Mesendoderm (in vitro differentiated cells): ENCODE measurements around the gene CARMIL1.

ENCODE experiments used
- DNase-seq: peaks from one replicate; pipeline ENCODE4 v3.0.0; 2013
- H2AK5ac ChIP-seq: 2 replicates; pipeline ENCODE4 v1.6.1; 2013; ENCODE audit warnings: low read length, inconsistent platforms
- H2BK120ac ChIP-seq: 2 replicates; pipeline ENCODE4 v1.6.1; 2013; ENCODE audit warnings: low read depth, mild to moderate bottlenecking, low read length, moderate library complexity, mixed read lengths
- H2BK15ac ChIP-seq: replicated peaks from 2 replicates; pipeline ENCODE4 v1.6.1; 2013; ENCODE audit warnings: low read depth, mild to moderate bottlenecking, moderate library complexity
- H2BK5ac ChIP-seq: 2 replicates; pipeline ENCODE4 v1.6.1; 2013; ENCODE audit warnings: low read length, inconsistent platforms
- H3K18ac ChIP-seq: 2 replicates; pipeline ENCODE4 v1.6.1; 2013; ENCODE audit warnings: mild to moderate bottlenecking, low read length, mixed read lengths
- H3K23ac ChIP-seq: one replicate; pipeline ENCODE4 v1.6.1; 2013; ENCODE audit warnings: low read length
- H3K27ac ChIP-seq: 2 replicates; pipeline ENCODE4 v1.5.1; 2013; ENCODE audit warnings: low read depth, mild to moderate bottlenecking, inconsistent platforms, low read length, moderate library complexity
- H3K27me3 ChIP-seq: 2 replicates; pipeline ENCODE4 v1.6.1; 2013; ENCODE audit warnings: low read length, control low read depth, mild to moderate bottlenecking, inconsistent platforms; ENCODE audit not compliant: insufficient read depth, poor library complexity
- H3K36me3 ChIP-seq: 2 replicates; pipeline ENCODE4 v1.6.1; 2013; ENCODE audit warnings: low read length, inconsistent platforms; ENCODE audit not compliant: control insufficient read depth, insufficient read depth
- H3K4ac ChIP-seq: one replicate; pipeline ENCODE4 v1.6.1; 2013; ENCODE audit warnings: low read depth, mild to moderate bottlenecking, low read length, moderate library complexity
- H3K4me1 ChIP-seq: 2 replicates; pipeline ENCODE4 v1.6.1; 2013; ENCODE audit warnings: low read depth, low read length, inconsistent platforms; ENCODE audit not compliant: control insufficient read depth
- H3K4me2 ChIP-seq: 2 replicates; pipeline ENCODE4 v1.6.1; 2013; ENCODE audit warnings: low read length
- H3K4me3 ChIP-seq: 2 replicates; pipeline ENCODE4 v1.5.1; 2013; ENCODE audit warnings: mild to moderate bottlenecking, low read length
- H3K56ac ChIP-seq: one replicate; pipeline ENCODE4 v1.6.1; 2013; ENCODE audit warnings: low read length
- H3K79me1 ChIP-seq: 2 replicates; pipeline ENCODE4 v1.6.1; 2013; ENCODE audit warnings: low read length, inconsistent platforms
- H3K79me2 ChIP-seq: 2 replicates; pipeline ENCODE4 v1.6.1; 2013; ENCODE audit warnings: mild to moderate bottlenecking, low read length; ENCODE audit not compliant: control insufficient read depth, insufficient read depth
- H3K9ac ChIP-seq: 2 replicates; pipeline ENCODE4 v1.6.1; 2013; ENCODE audit warnings: low read length, inconsistent platforms
- H4K5ac ChIP-seq: one replicate; pipeline ENCODE4 v1.6.1; 2013; ENCODE audit warnings: low read length
- H4K8ac ChIP-seq: one replicate; pipeline ENCODE4 v1.6.1; 2013; ENCODE audit warnings: low read depth, mild to moderate bottlenecking, control low read depth, low read length, moderate library complexity
- WGBS: extraction: QIAGEN DNeasy Blood & Tissue Kit; methylation state at CpG from one replicate; pipeline ENCODE4 v1.1.7; 2013; ENCODE audit warnings: low lambda C conversion rate, missing lambda C conversion rate; ENCODE audit not compliant: insufficient coverage; ENCODE audit errors: extremely low coverage; 5-methylcytosine and 5-hydroxymethylcytosine counted together

CARMIL1 gene

DNA sequence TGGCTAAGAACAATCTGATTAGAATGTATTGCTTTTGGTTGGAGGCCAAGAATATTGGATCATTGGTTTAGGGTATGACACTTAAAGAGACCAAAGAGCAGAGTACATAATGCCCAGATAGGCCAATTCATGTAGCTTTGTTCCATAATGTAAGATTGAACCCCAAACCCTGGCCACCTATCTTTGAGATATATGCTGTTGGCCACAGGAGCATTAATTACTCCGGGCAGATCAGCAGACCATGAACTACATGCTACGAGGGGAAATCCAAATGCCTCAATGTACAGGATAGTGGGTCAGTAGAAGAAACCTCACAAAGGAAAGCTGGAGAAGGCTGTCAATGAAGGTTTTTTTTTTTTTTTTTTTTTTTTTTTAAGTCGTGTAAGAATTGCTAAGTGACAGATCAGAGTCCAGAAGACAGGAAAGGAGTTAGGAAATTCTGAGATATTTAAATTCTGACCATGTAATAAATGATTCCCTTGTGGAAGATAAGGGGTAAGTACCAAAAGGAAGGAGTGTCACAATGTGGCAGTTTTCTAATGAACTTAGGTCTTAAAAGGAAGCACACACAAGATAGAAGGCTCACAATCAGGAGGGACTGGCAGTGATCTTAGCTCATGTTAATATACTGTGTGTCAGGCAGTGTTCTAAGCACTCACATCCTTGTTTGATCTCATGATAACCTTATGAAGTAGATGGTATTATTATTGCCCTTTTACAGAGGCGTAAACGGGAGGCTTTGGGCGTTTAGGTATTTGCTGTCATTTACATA is 61.4 kb downstream of the CARMIL1 start:
- no peak overlapping the region for H3K4me3 ChIP-seq
- no peak overlapping the region for H3K23ac ChIP-seq
- H3K4me1 ChIP-seq, result peaks cover 3% of the 10 kb centered on the region
- no peak overlapping the region for H3K4ac ChIP-seq
- peak; percentile 48 for DNase-seq
- no peak overlapping the region for H2AK5ac ChIP-seq
- WGBS, result no CpG with 5 or more reads among the region's 6 CpGs
- no peak overlapping the region for H2BK5ac ChIP-seq
- no peak overlapping the region for H3K56ac ChIP-seq
- no peak overlapping the region for H3K18ac ChIP-seq
- no peak overlapping the region for H2BK15ac ChIP-seq
- peaks cover 11% of the 10 kb centered on the region for H3K79me1 ChIP-seq
- no peak overlapping the region for H3K27ac ChIP-seq
- H3K9ac ChIP-seq, result no peak overlapping the region
- no peaks in the 10 kb centered on the region for H3K36me3 ChIP-seq
- H4K5ac ChIP-seq, result no peak overlapping the region
- H3K27me3 ChIP-seq, result no peaks in the 10 kb centered on the region
- no peak overlapping the region for H4K8ac ChIP-seq
- H2BK120ac ChIP-seq, result no peak overlapping the region
- peaks cover 5% of the 10 kb centered on the region for H3K79me2 ChIP-seq
- H3K4me2 ChIP-seq, result no peak overlapping the region

DNA sequence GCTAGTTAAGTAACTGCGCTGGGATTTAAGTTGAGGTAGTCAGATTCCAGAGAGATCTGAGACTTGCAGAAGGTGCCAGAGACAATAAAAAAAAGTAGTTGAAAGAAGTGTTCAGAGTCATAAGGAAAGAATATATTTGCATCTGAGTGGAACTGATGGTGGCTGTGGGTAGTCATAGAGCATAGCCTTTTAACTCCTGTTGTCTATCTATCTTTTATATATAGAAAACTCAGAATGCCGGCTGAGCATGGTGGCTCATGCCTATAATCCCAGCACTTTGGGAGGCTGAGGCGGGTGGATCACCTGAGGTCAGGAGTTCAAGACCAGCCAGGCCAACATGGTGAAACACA is 62.0 kb downstream of the CARMIL1 start:
- Histone ChIP-seq H3K23ac (no peak overlapping the region), H2BK120ac (no peak overlapping the region), H2BK15ac (no peak overlapping the region), H3K4ac (no peak overlapping the region), H3K27me3 (no peaks in the 10 kb centered on the region), H3K4me2 (no peak overlapping the region), H3K9ac (no peak overlapping the region), H2BK5ac (no peak overlapping the region), H3K4me3 (no peak overlapping the region), H3K4me1 (peaks cover 5% of the 10 kb centered on the region), H4K8ac (no peak overlapping the region), H3K56ac (no peak overlapping the region), H3K79me2 (peaks cover 5% of the 10 kb centered on the region), H2AK5ac (no peak overlapping the region), H3K27ac (no peak overlapping the region), H3K18ac (no peak overlapping the region), H3K79me1 (peaks cover 11% of the 10 kb centered on the region), H3K36me3 (no peaks in the 10 kb centered on the region), H4K5ac (no peak overlapping the region)
- no peak for DNase-seq
- no CpG with 5 or more reads among the region's 3 CpGs for WGBS

DNA sequence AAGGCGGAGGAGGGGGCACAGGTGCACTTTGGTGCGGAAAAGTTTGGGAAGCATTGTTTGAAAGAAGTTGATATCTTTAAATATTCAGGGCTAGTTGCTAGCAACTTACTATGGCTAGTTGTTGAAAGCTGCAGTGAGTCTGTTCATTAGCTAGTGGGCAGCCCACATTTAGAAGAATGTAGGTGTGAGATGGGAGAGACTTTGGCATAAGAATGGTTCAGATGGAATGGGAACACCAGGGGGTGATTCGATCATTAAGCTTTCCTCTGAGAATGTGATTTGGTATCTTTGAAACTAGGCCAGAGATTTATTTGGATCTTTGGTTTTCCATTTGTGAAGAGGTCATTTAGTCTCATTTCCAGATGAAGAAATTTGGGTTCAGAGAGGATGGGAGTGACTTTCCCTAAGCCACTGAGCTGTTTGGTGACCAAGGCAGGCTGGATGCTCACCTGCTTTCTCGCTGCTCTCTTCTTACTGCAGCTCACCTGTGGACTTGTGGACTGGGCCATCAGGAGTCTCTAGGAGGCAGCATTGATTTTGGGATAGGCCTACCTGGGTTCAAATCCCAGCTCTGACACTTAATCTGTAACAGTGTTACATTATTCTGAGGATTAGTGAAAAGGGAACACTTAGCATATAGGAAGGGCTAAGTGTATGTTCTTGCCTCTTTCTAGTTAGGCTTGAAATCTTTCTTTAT is 62.9 kb downstream of the CARMIL1 start:
- no peak overlapping the region for H3K9ac ChIP-seq
- no peak overlapping the region for H3K4me2 ChIP-seq
- H3K56ac ChIP-seq, result no peak overlapping the region
- H2AK5ac ChIP-seq, result no peak overlapping the region
- H4K5ac ChIP-seq, result no peak overlapping the region
- no peak overlapping the region for H2BK15ac ChIP-seq
- DNase-seq, result peak; percentile 62
- H3K79me1 ChIP-seq, result peaks cover 11% of the 10 kb centered on the region
- H3K18ac ChIP-seq, result no peak overlapping the region
- H3K27me3 ChIP-seq, result no peaks in the 10 kb centered on the region
- H2BK5ac ChIP-seq, result no peak overlapping the region
- H3K36me3 ChIP-seq, result no peaks in the 10 kb centered on the region
- peaks cover 5% of the 10 kb centered on the region for H3K79me2 ChIP-seq
- WGBS, result no CpG with 5 or more reads among the region's 4 CpGs
- no peak overlapping the region for H2BK120ac ChIP-seq
- H3K27ac ChIP-seq, result no peak overlapping the region
- H3K4me3 ChIP-seq, result no peak overlapping the region
- peak overlapping the region; percentile 44 for H3K4ac ChIP-seq
- no peak overlapping the region for H3K23ac ChIP-seq
- peaks cover 5% of the 10 kb centered on the region for H3K4me1 ChIP-seq
- no peak overlapping the region for H4K8ac ChIP-seq

DNA sequence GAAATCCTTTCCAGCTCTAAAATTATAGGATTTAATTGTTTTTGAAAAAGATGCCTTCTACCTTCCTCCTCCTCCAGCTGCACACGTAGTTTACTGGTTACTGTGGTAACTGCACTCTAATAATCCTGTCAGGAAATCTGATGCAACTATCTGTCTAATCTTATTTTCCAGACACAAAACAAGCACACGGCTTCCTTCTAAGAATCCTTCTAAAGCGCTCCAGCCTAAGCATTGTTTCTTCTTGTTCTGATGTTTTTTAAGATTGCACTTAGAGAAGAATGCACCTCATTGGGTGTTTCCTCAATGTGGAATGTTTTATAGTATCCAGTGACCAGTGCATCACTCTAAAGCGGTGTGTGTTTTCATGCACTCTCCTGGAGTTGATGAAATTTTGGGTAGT is 63.6 kb downstream of the CARMIL1 start:
- DNase-seq, result no peak
- Histone ChIP-seq H3K4me1 (peaks cover 5% of the 10 kb centered on the region), H3K4me2 (no peak overlapping the region), H2BK15ac (no peak overlapping the region), H3K56ac (no peak overlapping the region), H2BK5ac (no peak overlapping the region), H3K79me1 (peaks cover 9% of the 10 kb centered on the region), H2BK120ac (no peak overlapping the region), H3K23ac (no peak overlapping the region), H4K5ac (no peak overlapping the region), H3K4me3 (no peak overlapping the region), H3K9ac (no peak overlapping the region), H3K4ac (no peak overlapping the region), H3K36me3 (no peaks in the 10 kb centered on the region), H3K18ac (no peak overlapping the region), H4K8ac (no peak overlapping the region), H3K27ac (no peak overlapping the region), H2AK5ac (no peak overlapping the region), H3K79me2 (peaks cover 3% of the 10 kb centered on the region), H3K27me3 (no peaks in the 10 kb centered on the region)
- WGBS, result no CpG with 5 or more reads among the region's 4 CpGs

DNA sequence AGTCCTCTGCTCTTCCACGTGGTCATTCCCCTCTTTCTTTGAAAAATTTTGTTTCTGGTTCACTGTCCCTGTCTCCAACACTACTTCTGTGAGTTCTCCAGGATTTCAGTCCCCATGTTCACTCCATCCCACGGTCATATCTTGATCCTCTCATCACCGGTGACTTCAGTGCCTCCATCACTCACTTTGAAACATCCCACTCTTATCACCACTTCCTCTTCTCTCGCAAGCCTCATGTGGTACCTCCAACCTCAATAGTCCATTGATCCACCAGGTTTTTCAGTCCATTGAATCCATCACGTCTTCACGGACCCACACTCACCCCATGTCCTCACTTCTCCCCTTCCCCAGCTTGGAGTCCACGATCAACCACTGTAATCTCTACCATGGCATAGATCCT is 64.8 kb downstream of the CARMIL1 start:
- Histone ChIP-seq H2AK5ac (no peak overlapping the region), H3K18ac (no peak overlapping the region), H2BK5ac (no peak overlapping the region), H3K27me3 (no peaks in the 10 kb centered on the region), H4K5ac (no peak overlapping the region), H3K4me3 (no peak overlapping the region), H3K4ac (no peak overlapping the region), H2BK15ac (no peak overlapping the region), H3K79me2 (peaks cover 3% of the 10 kb centered on the region), H3K27ac (no peak overlapping the region), H3K4me2 (no peak overlapping the region), H3K79me1 (peaks cover 10% of the 10 kb centered on the region), H4K8ac (no peak overlapping the region), H3K4me1 (peaks cover 5% of the 10 kb centered on the region), H3K23ac (no peak overlapping the region), H2BK120ac (no peak overlapping the region), H3K56ac (no peak overlapping the region), H3K9ac (no peak overlapping the region), H3K36me3 (no peaks in the 10 kb centered on the region)
- DNase-seq, result no peak
- no CpG with 5 or more reads among the region's 7 CpGs for WGBS
